Activated B cell treated with CpG ODN at 0.5 μM for 24 hours (primary cell): ENCODE measurements around the gene PTPN7. TPM values are rescaled to one million over a fixed set of nuclear protein-coding genes. Genes with fewer than 3 reads are reported as not detected.

Experiments
- ATAC-seq: fragments of 200-7000 bp; cut with Tn5 transposase; one replicate; pipeline ENCODE4 v1.10.0; 2021; ENCODE audit warnings: low read depth, mild to moderate bottlenecking, moderate library complexity
- CTCF ChIA-PET: fragments of 350-600 bp; sonication (Branson Sonifier 250); formaldehyde crosslinking; loops from one replicate; lab custom pipeline; 2021; ENCODE audit warnings: antibody characterized with exemption; lab: Charles Lee
- POLR2A ChIA-PET: fragments of 350-600 bp; sonication (Branson Sonifier 250); formaldehyde crosslinking; loops from one replicate; lab custom pipeline; 2021; ENCODE audit warnings: antibody characterized with exemption; lab: Charles Lee
- DNase-seq: peaks from one replicate; pipeline ENCODE4 v3.0.0; 2022
- H3K27ac Mint-ChIP-seq: one replicate; pipeline ENCODE4 v1.8.0; 2020; ENCODE audit warnings: mixed read lengths
- H3K27me3 Mint-ChIP-seq: one replicate; pipeline ENCODE4 v1.8.0; 2021; ENCODE audit warnings: mixed read lengths
- H3K36me3 Mint-ChIP-seq: one replicate; pipeline ENCODE4 v1.8.0; 2021; ENCODE audit warnings: low read depth, mixed read lengths
- H3K4me1 Mint-ChIP-seq: one replicate; pipeline ENCODE4 v1.8.0; 2021; ENCODE audit warnings: mixed read lengths
- H3K4me3 Mint-ChIP-seq: one replicate; pipeline ENCODE4 v1.8.0; 2020; ENCODE audit warnings: mild to moderate bottlenecking, mixed read lengths
- H3K9me3 Mint-ChIP-seq: one replicate; pipeline ENCODE4 v1.8.0; 2020; ENCODE audit warnings: mixed read lengths
- intact Hi-C: fragments of 100-400 bp; cut with micrococcal nuclease; formaldehyde crosslinking; loops from one replicate; pipeline ENCODE4 v1.15.1; 2024
- total RNA-seq: library from RNA; stranded (reverse); gene quantifications from 2 replicates; pipeline ENCODE4 v1.2.3, GENCODE V29; 2022
- TF ChIP-seq, protein P1 (sequence below): fragments of 200-600 bp; IDR thresholded peaks from one replicate; pipeline ENCODE4 v1.8.0; 2022; ENCODE audit warnings: antibody characterized with exemption, mild to moderate bottlenecking

The PTPN7 gene
- total RNA-seq, 1 donor from 2014 or later: 31.0 TPM

DNA sequence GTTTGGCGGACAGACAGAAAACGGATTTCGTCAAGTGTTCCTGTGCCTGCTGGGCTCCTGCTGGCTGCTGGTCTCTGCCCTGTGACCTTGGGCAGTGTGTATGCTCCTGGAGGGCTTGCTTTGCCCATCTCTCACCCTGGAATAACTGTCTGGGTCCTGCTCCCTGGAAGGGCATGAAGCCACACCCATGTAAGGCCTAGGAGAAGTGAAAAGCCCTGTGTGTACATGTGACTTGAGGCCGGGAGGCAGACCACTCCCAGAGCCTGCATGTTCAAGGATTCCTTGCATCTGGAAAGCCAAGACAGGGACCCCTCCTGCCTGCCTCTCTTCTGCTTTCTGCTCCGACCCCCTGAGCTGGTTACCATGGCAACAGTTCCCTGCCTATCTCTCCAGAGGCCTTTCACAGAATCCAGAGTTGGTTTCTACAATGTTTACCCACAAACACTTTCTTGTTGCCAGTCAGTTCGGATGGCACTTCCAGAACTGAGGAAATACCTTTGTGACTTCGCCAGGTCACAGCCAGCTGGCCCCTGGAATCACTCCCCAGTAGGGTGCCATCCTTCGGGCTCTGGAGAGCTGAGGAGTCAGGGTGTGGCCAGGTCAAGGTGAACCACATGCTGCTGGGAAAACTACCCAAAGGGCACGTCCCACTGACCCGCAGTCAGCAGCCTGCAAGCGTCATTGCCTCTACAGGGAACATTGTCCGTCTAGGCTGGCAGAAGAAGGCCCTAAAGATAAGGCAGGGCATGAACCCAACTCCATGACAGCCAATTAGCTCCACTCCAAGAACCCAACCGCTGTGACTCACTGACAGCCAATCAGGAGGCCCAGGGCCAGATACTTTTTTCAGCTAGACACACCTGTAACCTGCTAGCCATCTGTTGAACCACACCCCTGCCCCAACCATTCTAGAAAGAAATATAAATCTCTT, 52.3 kb downstream of the PTPN7 start:
- H3K4me3 Mint-ChIP-seq: no peak overlapping the region
- TF ChIP-seq, protein P1, sequence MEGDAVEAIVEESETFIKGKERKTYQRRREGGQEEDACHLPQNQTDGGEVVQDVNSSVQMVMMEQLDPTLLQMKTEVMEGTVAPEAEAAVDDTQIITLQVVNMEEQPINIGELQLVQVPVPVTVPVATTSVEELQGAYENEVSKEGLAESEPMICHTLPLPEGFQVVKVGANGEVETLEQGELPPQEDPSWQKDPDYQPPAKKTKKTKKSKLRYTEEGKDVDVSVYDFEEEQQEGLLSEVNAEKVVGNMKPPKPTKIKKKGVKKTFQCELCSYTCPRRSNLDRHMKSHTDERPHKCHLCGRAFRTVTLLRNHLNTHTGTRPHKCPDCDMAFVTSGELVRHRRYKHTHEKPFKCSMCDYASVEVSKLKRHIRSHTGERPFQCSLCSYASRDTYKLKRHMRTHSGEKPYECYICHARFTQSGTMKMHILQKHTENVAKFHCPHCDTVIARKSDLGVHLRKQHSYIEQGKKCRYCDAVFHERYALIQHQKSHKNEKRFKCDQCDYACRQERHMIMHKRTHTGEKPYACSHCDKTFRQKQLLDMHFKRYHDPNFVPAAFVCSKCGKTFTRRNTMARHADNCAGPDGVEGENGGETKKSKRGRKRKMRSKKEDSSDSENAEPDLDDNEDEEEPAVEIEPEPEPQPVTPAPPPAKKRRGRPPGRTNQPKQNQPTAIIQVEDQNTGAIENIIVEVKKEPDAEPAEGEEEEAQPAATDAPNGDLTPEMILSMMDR: no peak
- ATAC-seq (no peak), DNase-seq (no peak)
- no peak overlapping the region for H3K27ac Mint-ChIP-seq
- H3K27me3 Mint-ChIP-seq: peaks cover 4% of the 10 kb centered on the region
- intact Hi-C loops: no loop called here
- ChIA-PET CTCF (no interaction called here), POLR2A (no interaction called here)
- H3K36me3 Mint-ChIP-seq: no peaks in the 10 kb centered on the region
- H3K9me3 Mint-ChIP-seq: no peaks in the 10 kb centered on the region
- H3K4me1 Mint-ChIP-seq: no peaks in the 10 kb centered on the region

DNA sequence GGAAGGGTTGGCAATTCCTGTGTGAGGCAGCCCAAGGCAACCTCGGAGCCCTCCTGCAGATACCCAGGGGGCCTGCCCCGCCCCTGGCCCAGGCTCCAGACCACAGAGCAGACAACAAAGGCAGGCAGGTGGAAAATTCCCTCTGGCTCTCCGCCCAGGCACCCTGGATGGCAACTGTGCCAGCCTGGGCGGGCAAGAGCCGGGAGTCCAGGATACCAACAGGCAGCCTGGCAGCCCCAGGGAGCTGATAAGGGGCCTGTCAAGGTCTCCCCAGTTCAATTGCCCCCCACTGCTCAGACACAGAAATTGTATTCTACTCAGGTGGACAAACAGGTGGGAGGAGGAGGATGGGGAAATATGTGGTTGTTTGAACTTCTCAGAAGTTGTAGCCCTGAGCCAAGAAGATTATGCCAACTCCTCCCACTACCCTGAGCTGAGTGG, 53.1 kb downstream of the PTPN7 start:
- DNase-seq: no peak
- Mint-ChIP-seq H3K4me3 (no peak overlapping the region), H3K27me3 (peaks cover 4% of the 10 kb centered on the region), H3K27ac (no peak overlapping the region), H3K36me3 (no peaks in the 10 kb centered on the region), H3K4me1 (no peaks in the 10 kb centered on the region), H3K9me3 (no peaks in the 10 kb centered on the region)
- intact Hi-C loops: no loop called here
- TF ChIP-seq, protein P1: no peak
- ChIA-PET CTCF (interaction anchor here (0.6 kb wide), 1 partner anchor 384 kb away, joined by 3 read pairs; no protein-coding TSS in a partner anchor), POLR2A (no interaction called here)
- no peak for ATAC-seq

DNA sequence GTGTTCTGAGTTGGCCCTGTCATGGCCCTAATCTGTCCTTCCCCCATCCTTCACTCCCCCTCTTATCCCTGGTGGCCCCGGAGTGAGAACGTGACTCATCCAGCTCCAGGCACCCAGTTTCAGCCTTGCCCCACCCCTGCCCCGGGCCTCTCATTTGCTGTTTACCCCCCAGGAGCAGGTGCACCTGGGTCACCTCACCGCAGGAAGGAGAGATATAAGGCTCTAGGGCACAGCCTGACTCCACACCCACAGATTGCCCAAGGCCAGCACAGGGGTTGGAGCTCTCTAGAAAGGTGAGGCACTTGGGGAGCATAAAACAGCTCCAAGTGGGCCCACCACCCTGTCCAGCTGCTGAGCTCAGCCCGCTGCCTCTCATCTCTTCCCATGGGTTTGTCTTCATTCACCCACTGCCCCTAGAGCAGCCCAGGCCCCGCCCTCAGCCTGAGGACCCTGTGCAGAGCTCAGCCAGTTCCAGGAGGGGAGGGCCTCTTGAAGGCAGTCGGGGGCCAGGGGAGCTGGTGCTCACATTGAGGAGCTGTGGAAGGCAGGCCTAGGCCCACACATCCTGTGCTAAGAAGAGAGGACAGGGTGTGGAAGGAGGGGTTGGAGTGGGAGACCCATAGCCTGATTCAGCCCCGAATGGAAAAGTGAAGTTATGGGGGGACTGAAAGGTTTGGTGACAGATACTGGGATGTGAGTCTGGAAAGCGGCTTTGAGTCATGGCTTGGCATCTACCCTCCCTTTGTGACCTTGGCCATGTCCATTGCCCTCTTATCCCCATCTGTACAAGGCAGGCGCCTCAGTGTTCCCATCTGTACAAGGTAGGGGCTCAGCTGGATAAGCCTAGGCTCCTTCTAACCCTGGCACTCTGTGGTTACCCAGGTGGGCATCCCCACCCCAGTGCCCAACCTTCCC, 53.8 kb downstream of the PTPN7 start:
- H3K27me3 Mint-ChIP-seq: peaks cover 4% of the 10 kb centered on the region
- DNase-seq (no peak), ATAC-seq (no peak)
- POLR2A ChIA-PET: no interaction called here
- no peaks in the 10 kb centered on the region for H3K36me3 Mint-ChIP-seq
- H3K4me3 Mint-ChIP-seq: no peak overlapping the region
- TF ChIP-seq, protein P1: no peak
- H3K27ac Mint-ChIP-seq: no peak overlapping the region
- H3K4me1 Mint-ChIP-seq: no peaks in the 10 kb centered on the region
- CTCF ChIA-PET: interaction anchor here (0.6 kb wide), 1 partner anchor 385 kb away, joined by 3 read pairs; no protein-coding TSS in a partner anchor
- H3K9me3 Mint-ChIP-seq: no peaks in the 10 kb centered on the region
- intact Hi-C loops: no loop called here

DNA sequence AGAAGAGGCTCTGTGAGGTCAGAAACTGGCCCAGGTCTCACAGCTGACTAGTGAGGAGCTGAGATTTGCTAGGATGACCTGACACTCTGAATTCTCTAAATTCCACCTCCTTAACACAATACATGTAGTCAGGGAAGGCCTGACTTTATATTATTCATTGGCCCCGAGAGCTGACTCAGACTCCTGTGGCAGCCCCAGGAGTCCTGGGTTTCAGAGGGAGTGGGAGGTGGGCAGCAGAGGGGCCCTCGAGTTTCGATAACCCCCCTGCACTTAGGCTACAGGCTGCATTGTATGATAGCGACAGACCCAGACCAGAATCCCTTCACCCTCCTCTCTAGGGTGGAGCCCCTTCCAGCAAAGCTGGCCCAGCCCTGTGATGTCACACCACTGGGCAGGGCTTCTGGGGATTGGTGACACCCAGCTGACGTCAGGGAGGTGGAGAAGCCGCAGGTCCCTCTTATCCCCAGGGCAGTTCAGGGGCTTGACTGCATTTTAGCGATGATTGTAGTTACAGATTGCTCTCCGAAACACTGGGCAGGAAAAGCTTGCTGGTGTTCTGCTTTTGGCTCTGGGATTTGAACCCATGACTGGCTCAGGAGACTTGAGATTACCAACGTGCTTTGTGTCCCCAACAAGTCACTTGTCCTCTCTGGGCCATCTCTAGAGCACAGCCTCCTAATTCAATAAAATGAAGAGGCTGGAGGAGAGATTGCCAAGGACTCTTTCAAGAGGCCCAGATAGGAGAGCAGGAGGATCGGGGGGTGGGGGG, 54.6 kb downstream of the PTPN7 start:
- POLR2A ChIA-PET: no interaction called here
- no peak for DNase-seq
- Mint-ChIP-seq H3K4me3 (no peak overlapping the region), H3K4me1 (no peaks in the 10 kb centered on the region), H3K27ac (no peak overlapping the region), H3K27me3 (peaks cover 4% of the 10 kb centered on the region), H3K36me3 (no peaks in the 10 kb centered on the region), H3K9me3 (no peaks in the 10 kb centered on the region)
- TF ChIP-seq, protein P1: no peak
- intact Hi-C loops: no loop called here
- CTCF ChIA-PET: no interaction called here
- no peak for ATAC-seq
